Breast epithelium (tissue), 4 donors: ENCODE measurements around the gene TUBB4B. TPM values are rescaled to one million over a fixed set of nuclear protein-coding genes. Genes with fewer than 3 reads are reported as not detected.

Source experiments
- DNase-seq, 2 donors: peaks; one replicate each; pipeline ENCODE4 v3.0.0-alpha.2; 2019; ENCODE audit warnings: low spot score in 2 of 2
- H3K27ac ChIP-seq, 2 donors: fragments of 200-600 bp; sonication (generic) in 1 of 2; one replicate each; pipeline ENCODE4 v1.5.1; 2016 to 2019; ENCODE audit warnings: mild to moderate bottlenecking in 1 of 2
- H3K27me3 ChIP-seq, 2 donors: fragments of 200-600 bp; sonication (generic) in 1 of 2; one replicate each; pipeline versions ENCODE4 v1.5.1 to v1.6.0; 2017 to 2019; ENCODE audit warnings: control low read depth in 1 of 2, mild to moderate bottlenecking in 1 of 2
- H3K36me3 ChIP-seq: fragments of 200-600 bp; one replicate; pipeline ENCODE4 v1.5.1; 2019
- H3K4me1 ChIP-seq, 2 donors: fragments of 200-600 bp; sonication (generic); one replicate each; pipeline ENCODE4 v1.5.1; 2016 to 2019; ENCODE audit warnings: control low read depth in 1 of 2
- H3K4me3 ChIP-seq, 3 donors: fragments of 200-600 bp; sonication (generic); 1 replicate in 2 of 3; 2 replicates in 1 of 3; pipeline ENCODE4 v1.5.1; 2016 to 2019; ENCODE audit warnings: mild to moderate bottlenecking in 3 of 3, moderate library complexity in 2 of 3
- H3K9me3 ChIP-seq, 2 donors: fragments of 200-600 bp; sonication (generic) in 1 of 2; one replicate each; pipeline ENCODE4 v1.5.1; 2016 to 2019; ENCODE audit warnings: control low read depth in 1 of 2
- POLR2A ChIP-seq: fragments of 450-650 bp; IDR thresholded peaks from one replicate; pipeline ENCODE4 v1.6.1; 2016; ENCODE audit warnings: antibody characterized with exemption, mild to moderate bottlenecking, moderate library complexity
- POLR2AphosphoS5 ChIP-seq, 3 donors: sonication (generic); formaldehyde crosslinking; IDR thresholded peaks; one replicate each; pipeline ENCODE4 v1.6.1; 2017; ENCODE audit warnings: antibody characterized with exemption in 3 of 3
- intact Hi-C: fragments of 100-400 bp; cut with DNase I; formaldehyde crosslinking; loops from one replicate; pipeline ENCODE4 v1.15.1; 2023; ENCODE audit warnings: low total_unique reads
- total RNA-seq, 3 donors: library from RNA; depleted of rRNA; stranded (reverse); fragments of >200 nt; gene quantifications; one replicate each; pipeline ENCODE4 v1.1.0, GENCODE V29; 2016
- TF ChIP-seq, protein P1 (sequence below), 3 donors: fragments of 450-650 bp; IDR thresholded peaks; one replicate each; pipeline ENCODE4 v1.5.1; 2016 to 2017; ENCODE audit warnings: antibody characterized with exemption in 3 of 3, mild to moderate bottlenecking in 3 of 3, moderate library complexity in 3 of 3

The TUBB4B gene
- total RNA-seq, 3 donors from 2014 or later: 112 to 188 (median 183) TPM

DNA sequence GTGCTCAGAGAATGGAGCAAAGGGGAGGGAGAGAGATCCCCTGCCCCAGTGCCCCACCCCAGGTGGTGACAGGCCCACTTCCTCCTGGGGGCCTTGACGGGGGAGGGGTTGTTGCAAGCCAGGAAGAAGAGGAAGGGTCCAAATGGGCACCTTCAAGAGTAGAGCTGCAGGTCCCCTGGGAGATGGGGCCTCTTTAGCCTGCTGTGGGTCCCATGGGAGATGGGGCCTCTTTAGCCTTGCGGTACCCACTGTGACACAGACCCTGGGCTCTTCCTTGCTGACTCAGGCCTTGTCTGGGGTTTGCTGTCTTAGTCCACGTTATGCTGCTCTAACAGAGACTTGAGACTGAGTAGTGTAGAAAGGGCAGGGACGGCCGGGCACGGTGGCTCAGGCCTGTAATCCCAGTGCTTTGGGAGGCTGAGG lies 26.9 kb downstream of the TUBB4B start:
- H3K36me3 ChIP-seq: peaks cover 5% of the 10 kb centered on the region
- no peaks in the 10 kb centered on the region for H3K27me3 ChIP-seq
- TF ChIP-seq POLR2A (no peak), POLR2AphosphoS5 (IDR thresholded peaks at IDR 0.05) (no peak)
- TF ChIP-seq, protein P1, sequence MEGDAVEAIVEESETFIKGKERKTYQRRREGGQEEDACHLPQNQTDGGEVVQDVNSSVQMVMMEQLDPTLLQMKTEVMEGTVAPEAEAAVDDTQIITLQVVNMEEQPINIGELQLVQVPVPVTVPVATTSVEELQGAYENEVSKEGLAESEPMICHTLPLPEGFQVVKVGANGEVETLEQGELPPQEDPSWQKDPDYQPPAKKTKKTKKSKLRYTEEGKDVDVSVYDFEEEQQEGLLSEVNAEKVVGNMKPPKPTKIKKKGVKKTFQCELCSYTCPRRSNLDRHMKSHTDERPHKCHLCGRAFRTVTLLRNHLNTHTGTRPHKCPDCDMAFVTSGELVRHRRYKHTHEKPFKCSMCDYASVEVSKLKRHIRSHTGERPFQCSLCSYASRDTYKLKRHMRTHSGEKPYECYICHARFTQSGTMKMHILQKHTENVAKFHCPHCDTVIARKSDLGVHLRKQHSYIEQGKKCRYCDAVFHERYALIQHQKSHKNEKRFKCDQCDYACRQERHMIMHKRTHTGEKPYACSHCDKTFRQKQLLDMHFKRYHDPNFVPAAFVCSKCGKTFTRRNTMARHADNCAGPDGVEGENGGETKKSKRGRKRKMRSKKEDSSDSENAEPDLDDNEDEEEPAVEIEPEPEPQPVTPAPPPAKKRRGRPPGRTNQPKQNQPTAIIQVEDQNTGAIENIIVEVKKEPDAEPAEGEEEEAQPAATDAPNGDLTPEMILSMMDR (IDR thresholded peaks at IDR 0.05): no peak
- no peaks in the 10 kb centered on the region for H3K9me3 ChIP-seq
- DNase-seq: no peak
- intact Hi-C loops: no loop called here
- peaks cover 0 to 3% of the 10 kb centered on the region in 2 donors for H3K4me1 ChIP-seq
- H3K4me3 ChIP-seq: no peak overlapping the region
- peak overlapping the region; percentile 15 to 71 for H3K27ac ChIP-seq

GRCh38 chr9:137268538-137269201 lies 27.6 kb downstream of the TUBB4B start:
- intact Hi-C loops: loop anchor here (1.0 kb wide), 1 partner anchor 33 kb away; no protein-coding TSS in a partner anchor
- peaks cover 5% of the 10 kb centered on the region for H3K36me3 ChIP-seq
- no peak overlapping the region for H3K4me3 ChIP-seq

DNA sequence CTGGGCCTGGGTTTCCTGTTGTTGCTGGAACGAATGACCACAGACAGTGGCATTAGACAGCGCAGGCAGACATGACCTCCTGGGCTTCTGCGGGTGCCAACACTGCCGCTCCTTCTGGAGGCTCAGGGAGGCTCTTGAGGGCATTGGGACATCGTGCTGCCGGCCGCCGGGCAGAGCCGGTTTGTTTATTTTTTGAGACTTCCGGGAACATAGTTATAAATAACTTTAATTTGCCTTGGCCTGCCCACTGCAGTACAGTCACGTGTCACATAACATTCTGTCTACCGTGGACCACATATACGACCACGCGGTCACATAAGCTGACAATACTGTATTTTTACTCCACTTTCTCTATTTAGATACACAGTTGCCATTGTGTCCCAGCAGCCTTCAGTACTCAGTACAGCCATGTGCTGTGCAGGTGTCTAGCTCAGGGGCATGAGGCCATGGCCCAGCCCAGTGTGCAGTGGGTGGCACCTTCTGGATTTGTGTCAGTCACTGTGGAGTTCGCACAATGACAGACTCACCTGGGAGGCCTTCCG lies 28.2 kb downstream of the TUBB4B start:
- intact Hi-C loops: loop anchor here (1.0 kb wide), 1 partner anchor 32 kb away; no protein-coding TSS in a partner anchor
- H3K27ac ChIP-seq: peak overlapping the region; percentile 71 to 84
- no peaks in the 10 kb centered on the region for H3K27me3 ChIP-seq
- H3K4me1 ChIP-seq: peaks cover 0 to 3% of the 10 kb centered on the region in 2 donors
- peak in 1 of 2 donors; percentile 64 for DNase-seq
- H3K9me3 ChIP-seq: no peaks in the 10 kb centered on the region
- H3K36me3 ChIP-seq: peaks cover 5% of the 10 kb centered on the region
- TF ChIP-seq POLR2AphosphoS5 (IDR thresholded peaks at IDR 0.05): peak in 2 of 3 donors; percentile 6 to 31
- TF ChIP-seq, protein P1 (IDR thresholded peaks at IDR 0.05): no peak
- H3K4me3 ChIP-seq: no peak overlapping the region

More at GRCh38 chr9:137268538-137269201, 27.6 kb downstream of the TUBB4B start:
- Histone ChIP-seq H3K9me3 (no peaks in the 10 kb centered on the region), H3K4me1 (peaks cover 0 to 3% of the 10 kb centered on the region in 2 donors), H3K27me3 (no peaks in the 10 kb centered on the region), H3K27ac (peak overlapping the region; percentile 71 to 84)
- DNase-seq: no peak
- TF ChIP-seq POLR2AphosphoS5 (IDR thresholded peaks at IDR 0.05) (no peak), POLR2A (no peak)
- TF ChIP-seq, protein P1 (IDR thresholded peaks at IDR 0.05): no peak

- Histone ChIP-seq H3K4me3 (no peak overlapping the region), H3K36me3 (peaks cover 5% of the 10 kb centered on the region), H3K4me1 (peaks cover 0 to 3% of the 10 kb centered on the region in 2 donors), H3K27me3 (no peaks in the 10 kb centered on the region), H3K27ac (peak overlapping the region; percentile 54 to 68), H3K9me3 (no peaks in the 10 kb centered on the region)
- peak in 1 of 2 donors; percentile 71 for DNase-seq
- intact Hi-C loops: no loop called here
- TF ChIP-seq POLR2AphosphoS5 (IDR thresholded peaks at IDR 0.05) (peak in 1 of 3 donors; percentile 43), POLR2A (no peak)
- TF ChIP-seq, protein P1 (IDR thresholded peaks at IDR 0.05): no peak
These were observed 30.0 kb downstream of the TUBB4B start for GRCh38 chr9:137270929-137271695.
